Measurements from ENCODE around the gene TMSB10. TPM values are rescaled to one million over a fixed set of nuclear protein-coding genes. Genes with fewer than 3 reads are reported as not detected.

TMSB10 gene
- total and polyA plus RNA-seq, 2 of the 13 experiments (the other 11 are each of a cell fraction or from before 2014, with no cell fraction given) = 665 to 708 TPM

GRCh38 chr2:84954329-84954728 lies 48.9 kb downstream of the TMSB10 start (continued):
- TF ChIP-seq ZNF572 (CRISPR knock-in tag; IDR thresholded peaks at IDR 0.05) = peak; percentile 77; the same call in 1 of the 2 replicates
- TF ChIP-seq ZSCAN25 (CRISPR knock-in tag; IDR thresholded peaks at IDR 0.05) = no peak
- TF ChIP-seq, protein P1, sequence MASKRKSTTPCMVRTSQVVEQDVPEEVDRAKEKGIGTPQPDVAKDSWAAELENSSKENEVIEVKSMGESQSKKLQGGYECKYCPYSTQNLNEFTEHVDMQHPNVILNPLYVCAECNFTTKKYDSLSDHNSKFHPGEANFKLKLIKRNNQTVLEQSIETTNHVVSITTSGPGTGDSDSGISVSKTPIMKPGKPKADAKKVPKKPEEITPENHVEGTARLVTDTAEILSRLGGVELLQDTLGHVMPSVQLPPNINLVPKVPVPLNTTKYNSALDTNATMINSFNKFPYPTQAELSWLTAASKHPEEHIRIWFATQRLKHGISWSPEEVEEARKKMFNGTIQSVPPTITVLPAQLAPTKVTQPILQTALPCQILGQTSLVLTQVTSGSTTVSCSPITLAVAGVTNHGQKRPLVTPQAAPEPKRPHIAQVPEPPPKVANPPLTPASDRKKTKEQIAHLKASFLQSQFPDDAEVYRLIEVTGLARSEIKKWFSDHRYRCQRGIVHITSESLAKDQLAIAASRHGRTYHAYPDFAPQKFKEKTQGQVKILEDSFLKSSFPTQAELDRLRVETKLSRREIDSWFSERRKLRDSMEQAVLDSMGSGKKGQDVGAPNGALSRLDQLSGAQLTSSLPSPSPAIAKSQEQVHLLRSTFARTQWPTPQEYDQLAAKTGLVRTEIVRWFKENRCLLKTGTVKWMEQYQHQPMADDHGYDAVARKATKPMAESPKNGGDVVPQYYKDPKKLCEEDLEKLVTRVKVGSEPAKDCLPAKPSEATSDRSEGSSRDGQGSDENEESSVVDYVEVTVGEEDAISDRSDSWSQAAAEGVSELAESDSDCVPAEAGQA (IDR thresholded peaks at IDR 0.05; ENCODE audit: low read depth) = no peak
- TF ChIP-seq, protein P1 (CRISPR knock-in tag; IDR thresholded peaks at IDR 0.05; ENCODE audit: borderline replicate concordance) = no peak
- TF ChIP-seq ZNF432 (CRISPR knock-in tag; IDR thresholded peaks at IDR 0.05; ENCODE audit: borderline replicate concordance) = no peak
- TF ChIP-seq BCL6 (CRISPR knock-in tag; IDR thresholded peaks at IDR 0.05) = peak; percentile 72
- 0 out of 2 replicates have a peak, but pooled peaks have one; percentile 12 for TF ChIP-seq ZNF441 (CRISPR knock-in tag; IDR thresholded peaks at IDR 0.05; ENCODE audit: borderline replicate concordance)
- TF ChIP-seq CENPX (CRISPR knock-in tag; IDR thresholded peaks at IDR 0.05) = no peak
- peak; percentile 68; the same call in 1 of the 2 replicates for TF ChIP-seq PAXIP1 (CRISPR knock-in tag; conservative IDR thresholded peaks at IDR 0.05)
- TF ChIP-seq ZNF567 (CRISPR knock-in tag; IDR thresholded peaks at IDR 0.05; ENCODE audit: borderline replicate concordance) = 0 out of 2 replicates have a peak, but pooled peaks have one; percentile 70
- peak; percentile 74 for TF ChIP-seq IRF2 (CRISPR knock-in tag; IDR thresholded peaks at IDR 0.05)
- 0 out of 2 replicates have a peak, but pooled peaks have one; percentile 20 for TF ChIP-seq ZMAT3 (CRISPR knock-in tag; conservative IDR thresholded peaks at IDR 0.05)
- TF ChIP-seq, protein P2, sequence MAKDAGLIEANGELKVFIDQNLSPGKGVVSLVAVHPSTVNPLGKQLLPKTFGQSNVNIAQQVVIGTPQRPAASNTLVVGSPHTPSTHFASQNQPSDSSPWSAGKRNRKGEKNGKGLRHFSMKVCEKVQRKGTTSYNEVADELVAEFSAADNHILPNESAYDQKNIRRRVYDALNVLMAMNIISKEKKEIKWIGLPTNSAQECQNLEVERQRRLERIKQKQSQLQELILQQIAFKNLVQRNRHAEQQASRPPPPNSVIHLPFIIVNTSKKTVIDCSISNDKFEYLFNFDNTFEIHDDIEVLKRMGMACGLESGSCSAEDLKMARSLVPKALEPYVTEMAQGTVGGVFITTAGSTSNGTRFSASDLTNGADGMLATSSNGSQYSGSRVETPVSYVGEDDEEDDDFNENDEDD (CRISPR knock-in tag; IDR thresholded peaks at IDR 0.05; ENCODE audit: borderline replicate concordance) = no peak
- TF ChIP-seq SNAI1 (CRISPR knock-in tag; IDR thresholded peaks at IDR 0.05; ENCODE audit: borderline replicate concordance) = no peak
- no peak for TF ChIP-seq FOXJ3 (CRISPR knock-in tag; IDR thresholded peaks at IDR 0.05; ENCODE audit: borderline replicate concordance)
- peak; percentile 14; the same call in 1 of the 2 replicates for TF ChIP-seq KDM6A (CRISPR knock-in tag; IDR thresholded peaks at IDR 0.05; ENCODE audit: low read depth)
- TF ChIP-seq HNF4A (CRISPR knock-in tag; IDR thresholded peaks at IDR 0.05) = peak; percentile 71
- TF ChIP-seq RARA (CRISPR knock-in tag; IDR thresholded peaks at IDR 0.05) = peak; percentile 61
- no peak for TF ChIP-seq ZNF75D (CRISPR knock-in tag; IDR thresholded peaks at IDR 0.05; ENCODE audit: borderline replicate concordance)
- TF ChIP-seq ZMYM3 (CRISPR knock-in tag; IDR thresholded peaks at IDR 0.05) = peak; percentile 65; the same call in 1 of the 2 replicates
- TF ChIP-seq ZNF30 (CRISPR knock-in tag; IDR thresholded peaks at IDR 0.05) = no peak
- peak; percentile 38; the same call in 1 of the 2 replicates for TF ChIP-seq CEBPG (CRISPR knock-in tag; IDR thresholded peaks at IDR 0.05)

All from HepG2 (cell line).